Measurements from ENCODE around the gene E4F1. TPM values are rescaled to one million over a fixed set of nuclear protein-coding genes. Genes with fewer than 3 reads are reported as not detected.
"Not testable (repeated sequence)": the region's sequence is repeated elsewhere in the genome, so short reads cannot be mapped to it uniquely, and the experiment has no call there.

Gene E4F1
- total RNA-seq, 1 experiment from 2014 or later, result 30.1 TPM

GRCh38 chr16:2237493-2238149 is 14.2 kb downstream of the E4F1 start:
- CTCF ChIA-PET, result no interaction called here
- peaks cover 60% of the 10 kb centered on the region for H3K36me3 Mint-ChIP-seq (ENCODE audit: insufficient read depth, unreplicated experiment)
- no peak for TF ChIP-seq CTCF (IDR thresholded peaks at IDR 0.05; ENCODE audit: insufficient read depth in 1 of 2, low read depth in 1 of 2, low read length in 1 of 2, severe bottlenecking in 1 of 2, unreplicated experiment in 1 of 2)

GRCh38 chr16:2238150-2238837 is 14.9 kb downstream of the E4F1 start:
- Mint-ChIP-seq H3K36me3 (ENCODE audit: insufficient read depth, unreplicated experiment) (peaks cover 66% of the 10 kb centered on the region), H3K9me3 (ENCODE audit: unreplicated experiment) (no peaks in the 10 kb centered on the region), H3K4me1 (ENCODE audit: low read depth, unreplicated experiment) (no peaks in the 10 kb centered on the region), H3K4me3 (ENCODE audit: unreplicated experiment) (no peak overlapping the region), H3K27ac (ENCODE audit: unreplicated experiment) (no peak overlapping the region), H3K27me3 (ENCODE audit: insufficient read depth, unreplicated experiment) (no peaks in the 10 kb centered on the region)
- no TSS peak for BruUV-seq (replicated peaks)
- DNase-seq, result no peak
- ChIA-PET CTCF (interaction anchor here (0.9 to 1.0 kb wide), 2 partner anchors 14 to 43 kb away, joined by 3 read pairs; no protein-coding TSS in a partner anchor), POLR2A (interaction anchor here (0.8 kb wide), 1 partner anchor 24 kb away, joined by 3 read pairs; the partner anchor contains the start of gene PGP)
- H3K4me1 ChIP-seq, result peaks cover 8% of the 10 kb centered on the region; the same call in 1 of the 2 replicates
- no peaks in the 10 kb centered on the region; the same call in 1 of the 2 replicates for H3K36me3 ChIP-seq (ENCODE audit: control insufficient read depth, insufficient read depth, low read length)
- no peak for TF ChIP-seq CTCF (IDR thresholded peaks at IDR 0.05; ENCODE audit: insufficient read depth in 1 of 2, low read depth in 1 of 2, low read length in 1 of 2, severe bottlenecking in 1 of 2, unreplicated experiment in 1 of 2)
- intact Hi-C loops (cut with micrococcal nuclease; ENCODE audit: unreplicated experiment), result no loop called here
- no peaks in the 10 kb centered on the region for H3K27me3 ChIP-seq (replicated peaks; ENCODE audit: control insufficient read depth, insufficient read depth, low read length)
- no peaks in the 10 kb centered on the region for H3K9me3 ChIP-seq
- no peak overlapping the region for H3K4me3 ChIP-seq (ENCODE audit: low read depth, low read length)

More at GRCh38 chr16:2237493-2238149, 14.2 kb downstream of the E4F1 start:
- Mint-ChIP-seq H3K27me3 (ENCODE audit: insufficient read depth, unreplicated experiment) (no peaks in the 10 kb centered on the region), H3K4me1 (ENCODE audit: low read depth, unreplicated experiment) (no peaks in the 10 kb centered on the region), H3K9me3 (ENCODE audit: unreplicated experiment) (no peaks in the 10 kb centered on the region), H3K4me3 (ENCODE audit: unreplicated experiment) (peak overlapping the region; percentile 56), H3K27ac (ENCODE audit: unreplicated experiment) (no peak overlapping the region)
- no peak for DNase-seq
- BruUV-seq (replicated peaks), result no TSS peak
- Histone ChIP-seq H3K9me3 (no peaks in the 10 kb centered on the region), H3K4me3 (ENCODE audit: low read depth, low read length) (peak overlapping the region; percentile 46), H3K27me3 (replicated peaks; ENCODE audit: control insufficient read depth, insufficient read depth, low read length) (no peaks in the 10 kb centered on the region), H3K4me1 (peaks cover 8% of the 10 kb centered on the region; the same call in 1 of the 2 replicates), H3K36me3 (ENCODE audit: control insufficient read depth, insufficient read depth, low read length) (no peaks in the 10 kb centered on the region)
- intact Hi-C loops (cut with micrococcal nuclease; ENCODE audit: unreplicated experiment), result no loop called here
- POLR2A ChIA-PET, result no interaction called here

GRCh38 chr16:2238838-2239675 is 15.7 kb downstream of the E4F1 start:
- Histone ChIP-seq H3K4me3 (ENCODE audit: low read depth, low read length) (no peak overlapping the region), H3K4me1 (peaks cover 8% of the 10 kb centered on the region; the same call in 1 of the 2 replicates), H3K27me3 (replicated peaks; ENCODE audit: control insufficient read depth, insufficient read depth, low read length) (no peaks in the 10 kb centered on the region), H3K36me3 (ENCODE audit: control insufficient read depth, insufficient read depth, low read length) (no peaks in the 10 kb centered on the region; the same call in 1 of the 2 replicates), H3K9me3 (no peaks in the 10 kb centered on the region)
- ChIA-PET POLR2A (interaction anchor here (0.8 kb wide), 1 partner anchor 25 kb away, joined by 3 read pairs; the partner anchor contains the start of gene PGP), CTCF (interaction anchor here (0.9 to 1.0 kb wide), 2 partner anchors 13 to 44 kb away, joined by 3 read pairs; no protein-coding TSS in a partner anchor)
- no TSS peak for BruUV-seq (replicated peaks)
- Mint-ChIP-seq H3K27ac (ENCODE audit: unreplicated experiment) (no peak overlapping the region), H3K4me3 (ENCODE audit: unreplicated experiment) (no peak overlapping the region), H3K9me3 (ENCODE audit: unreplicated experiment) (no peaks in the 10 kb centered on the region), H3K4me1 (ENCODE audit: low read depth, unreplicated experiment) (no peaks in the 10 kb centered on the region), H3K27me3 (ENCODE audit: insufficient read depth, unreplicated experiment) (no peaks in the 10 kb centered on the region), H3K36me3 (ENCODE audit: insufficient read depth, unreplicated experiment) (peaks cover 69% of the 10 kb centered on the region)
- intact Hi-C loops (cut with micrococcal nuclease; ENCODE audit: unreplicated experiment), result no loop called here
- peak in 1 of 2 experiments; percentile 32 for DNase-seq
- no peak for TF ChIP-seq CTCF (IDR thresholded peaks at IDR 0.05; ENCODE audit: insufficient read depth in 1 of 2, low read depth in 1 of 2, low read length in 1 of 2, severe bottlenecking in 1 of 2, unreplicated experiment in 1 of 2)

GRCh38 chr16:2240331-2240730 is 16.9 kb downstream of the E4F1 start:
- H3K4me3 Mint-ChIP-seq (ENCODE audit: unreplicated experiment); H3K4me1 Mint-ChIP-seq (ENCODE audit: low read depth, unreplicated experiment); H3K27me3 ChIP-seq (replicated peaks; ENCODE audit: control insufficient read depth, insufficient read depth, low read length); intact Hi-C loops (cut with micrococcal nuclease; ENCODE audit: unreplicated experiment); POLR2A ChIA-PET; H3K27me3 Mint-ChIP-seq (ENCODE audit: insufficient read depth, unreplicated experiment); H3K4me1 ChIP-seq; CTCF ChIA-PET; H3K9me3 Mint-ChIP-seq (ENCODE audit: unreplicated experiment); H3K4me3 ChIP-seq (ENCODE audit: low read depth, low read length); H3K9me3 ChIP-seq; H3K36me3 ChIP-seq (ENCODE audit: control insufficient read depth, insufficient read depth, low read length); H3K27ac Mint-ChIP-seq (ENCODE audit: unreplicated experiment); DNase-seq; BruUV-seq (replicated peaks): not testable (repeated sequence)
- H3K36me3 Mint-ChIP-seq (ENCODE audit: insufficient read depth, unreplicated experiment), result peaks cover 71% of the 10 kb centered on the region

Data from Caco-2 (cell line).